ENCODE measurements around the gene FHOD1. TPM values are rescaled to one million over a fixed set of nuclear protein-coding genes. Genes with fewer than 3 reads are reported as not detected.

The FHOD1 gene
- total and polyA plus RNA-seq, 9 of the 15 experiments (the other 6 are each of a cell fraction or from before 2014, with no cell fraction given) = 18.7 to 126 (median 32.3) TPM

GRCh38 chr16:67268136-67268579, 20.9 kb upstream of the FHOD1 start (continued):
- TF ChIP-seq EP300 (IDR thresholded peaks at IDR 0.05; ENCODE audit: low read length) (peak; percentile 77; the same call in 1 of the 2 replicates), CEBPG (CRISPR knock-in tag; IDR thresholded peaks at IDR 0.05) (no peak), CEBPG (tag; conservative IDR thresholded peaks at IDR 0.05 in 1 of 2, IDR thresholded peaks at IDR 0.05 in 1 of 2) (no peak), PURB (CRISPR knock-in tag; IDR thresholded peaks at IDR 0.05; ENCODE audit: low read depth) (no peak), CHD4 (IDR thresholded peaks at IDR 0.05; ENCODE audit: insufficient read depth, insufficient replicate concordance, low read depth, low read length, poor library complexity, severe bottlenecking) (no peak), RB1 (IDR thresholded peaks at IDR 0.05; ENCODE audit: low read depth) (no peak; the same call in 1 of the 2 replicates), SNIP1 (IDR thresholded peaks at IDR 0.05; ENCODE audit: low read depth) (no peak), ATF6 (CRISPR knock-in tag; IDR thresholded peaks at IDR 0.05) (peak; percentile 39; the same call in 1 of the 2 replicates), RBM15 (IDR thresholded peaks at IDR 0.05; ENCODE audit: insufficient read depth, low read length) (no peak), TAF7 (tag; IDR thresholded peaks at IDR 0.05) (no peak), FUS (optimal IDR thresholded peaks at IDR 0.05; ENCODE audit: low read depth, low read length) (no peak), NR2C2 (CRISPR knock-in tag; IDR thresholded peaks at IDR 0.05) (no peak), NR2C2 (tag; IDR thresholded peaks at IDR 0.05) (peak; percentile 81), ZNF217 (CRISPR knock-in tag; IDR thresholded peaks at IDR 0.05) (no peak), ESRRB (CRISPR knock-in tag; IDR thresholded peaks at IDR 0.05; ENCODE audit: borderline replicate concordance) (no peak), BCOR (IDR thresholded peaks at IDR 0.05) (peak; percentile 63; the same call in 1 of the 2 replicates), RBM14 (IDR thresholded peaks at IDR 0.05; ENCODE audit: borderline replicate concordance, insufficient read depth, low read depth, low read length) (no peak), SMARCE1 (IDR thresholded peaks at IDR 0.05) (peak; percentile 99), CXXC5 (CRISPR knock-in tag; IDR thresholded peaks at IDR 0.05) (peak; percentile 77), E2F8 (IDR thresholded peaks at IDR 0.05; ENCODE audit: low read depth, partially characterized antibody) (peak; percentile 55)
- TF ChIP-seq, protein P1, sequence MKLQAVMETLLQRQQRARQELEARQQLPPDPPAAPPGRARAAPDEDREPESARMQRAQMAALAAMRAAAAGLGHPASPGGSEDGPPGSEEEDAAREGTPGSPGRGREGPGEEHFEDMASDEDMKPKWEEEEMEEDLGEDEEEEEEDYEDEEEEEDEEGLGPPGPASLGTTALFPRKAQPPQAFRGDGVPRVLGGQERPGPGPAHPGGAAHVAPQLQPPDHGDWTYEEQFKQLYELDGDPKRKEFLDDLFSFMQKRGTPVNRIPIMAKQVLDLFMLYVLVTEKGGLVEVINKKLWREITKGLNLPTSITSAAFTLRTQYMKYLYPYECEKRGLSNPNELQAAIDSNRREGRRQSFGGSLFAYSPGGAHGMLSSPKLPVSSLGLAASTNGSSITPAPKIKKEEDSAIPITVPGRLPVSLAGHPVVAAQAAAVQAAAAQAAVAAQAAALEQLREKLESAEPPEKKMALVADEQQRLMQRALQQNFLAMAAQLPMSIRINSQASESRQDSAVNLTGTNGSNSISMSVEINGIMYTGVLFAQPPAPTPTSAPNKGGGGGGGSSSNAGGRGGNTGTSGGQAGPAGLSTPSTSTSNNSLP (IDR thresholded peaks at IDR 0.05; ENCODE audit: borderline replicate concordance, low read depth, low read length) = peak; percentile 47; the same call in 1 of the 2 replicates
- TF ChIP-seq, protein P2, sequence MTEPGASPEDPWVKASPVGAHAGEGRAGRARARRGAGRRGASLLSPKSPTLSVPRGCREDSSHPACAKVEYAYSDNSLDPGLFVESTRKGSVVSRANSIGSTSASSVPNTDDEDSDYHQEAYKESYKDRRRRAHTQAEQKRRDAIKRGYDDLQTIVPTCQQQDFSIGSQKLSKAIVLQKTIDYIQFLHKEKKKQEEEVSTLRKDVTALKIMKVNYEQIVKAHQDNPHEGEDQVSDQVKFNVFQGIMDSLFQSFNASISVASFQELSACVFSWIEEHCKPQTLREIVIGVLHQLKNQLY (CRISPR knock-in tag; conservative IDR thresholded peaks at IDR 0.05) = no peak

Measured in K562 (cell line).